Stimulated activated naive CD4-positive, alpha-beta T cell (primary cell): ENCODE data around the gene SH3BGR.

Experiments used
- DNase-seq, 6 experiments: peaks; one replicate each; lab custom pipeline; 2025; lab: John Stamatoyannopoulos, UW

The SH3BGR gene

GRCh38 chr21:39456665-39457064 lies 4.9 kb downstream of the SH3BGR start:
- DNase-seq = no peak

- no peak for DNase-seq
These were observed 9.6 kb downstream of the SH3BGR start for GRCh38 chr21:39461419-39461818.

DNA sequence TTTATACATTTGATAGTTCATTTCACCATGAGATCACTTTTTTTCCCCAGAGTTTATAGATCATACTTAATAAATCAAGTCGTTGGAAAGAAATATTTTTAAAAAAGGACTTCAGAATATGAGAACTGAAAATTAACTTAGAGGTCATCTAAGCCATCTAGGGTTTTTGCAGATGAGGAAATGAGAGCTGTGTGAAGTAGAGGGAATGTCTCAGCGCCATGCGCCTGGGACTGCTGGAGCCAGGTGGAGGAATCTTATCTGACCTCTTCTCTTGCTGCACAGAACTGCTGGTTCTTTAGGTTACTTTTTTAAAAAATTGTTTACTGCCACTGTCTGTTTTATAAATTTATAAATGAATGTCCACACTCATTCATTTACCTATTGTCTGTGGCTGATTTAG lies 11.5 kb downstream of the SH3BGR start:
- DNase-seq = no peak

- no peak for DNase-seq
These were observed 14.8 kb downstream of the SH3BGR start for GRCh38 chr21:39466584-39466983.

- no peak for DNase-seq
These were observed 16.0 kb downstream of the SH3BGR start for GRCh38 chr21:39467746-39468145.

GRCh38 chr21:39468559-39468958 lies 16.8 kb downstream of the SH3BGR start:
- DNase-seq = no peak

DNA sequence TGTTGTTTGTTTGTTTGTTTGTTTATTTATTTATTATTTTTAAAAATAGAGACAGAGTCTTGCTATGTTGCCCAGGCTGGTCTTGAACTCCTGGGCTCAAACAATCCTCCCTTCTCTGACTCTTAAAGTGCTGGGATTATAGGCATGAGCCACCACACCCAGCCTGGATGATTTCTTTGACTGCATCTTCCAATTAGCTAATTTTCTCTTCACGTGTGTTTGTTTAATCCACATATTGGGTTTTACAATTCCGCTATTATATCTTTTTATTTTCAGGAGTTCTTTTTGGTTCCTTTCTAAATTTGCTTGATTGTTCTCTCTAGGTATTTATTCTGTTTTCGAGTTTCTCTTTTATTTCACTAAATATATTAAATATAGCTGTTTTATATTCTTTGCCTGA lies 19.8 kb downstream of the SH3BGR start:
- no peak for DNase-seq

GRCh38 chr21:39472786-39473185 lies 21.0 kb downstream of the SH3BGR start:
- no peak for DNase-seq

DNA sequence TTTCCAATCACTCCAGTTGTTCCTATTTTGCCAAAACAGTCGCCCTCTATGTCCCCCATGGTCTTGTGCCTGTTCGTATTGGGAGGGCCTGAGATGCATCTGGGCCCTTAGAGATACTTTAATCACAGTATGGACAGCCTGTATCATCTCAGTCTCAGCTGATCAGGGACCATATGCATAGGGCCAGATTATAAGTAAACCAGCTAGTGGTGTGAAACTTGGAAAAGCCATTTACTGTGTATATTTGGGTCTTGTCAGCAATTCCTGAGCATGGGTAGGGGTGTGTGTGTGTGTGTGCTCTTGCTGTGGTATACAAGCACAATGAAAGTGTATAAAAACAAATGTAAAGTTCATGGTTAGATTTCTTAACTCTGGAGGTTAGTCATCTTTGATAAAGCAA lies 22.8 kb downstream of the SH3BGR start:
- DNase-seq = no peak

DNA sequence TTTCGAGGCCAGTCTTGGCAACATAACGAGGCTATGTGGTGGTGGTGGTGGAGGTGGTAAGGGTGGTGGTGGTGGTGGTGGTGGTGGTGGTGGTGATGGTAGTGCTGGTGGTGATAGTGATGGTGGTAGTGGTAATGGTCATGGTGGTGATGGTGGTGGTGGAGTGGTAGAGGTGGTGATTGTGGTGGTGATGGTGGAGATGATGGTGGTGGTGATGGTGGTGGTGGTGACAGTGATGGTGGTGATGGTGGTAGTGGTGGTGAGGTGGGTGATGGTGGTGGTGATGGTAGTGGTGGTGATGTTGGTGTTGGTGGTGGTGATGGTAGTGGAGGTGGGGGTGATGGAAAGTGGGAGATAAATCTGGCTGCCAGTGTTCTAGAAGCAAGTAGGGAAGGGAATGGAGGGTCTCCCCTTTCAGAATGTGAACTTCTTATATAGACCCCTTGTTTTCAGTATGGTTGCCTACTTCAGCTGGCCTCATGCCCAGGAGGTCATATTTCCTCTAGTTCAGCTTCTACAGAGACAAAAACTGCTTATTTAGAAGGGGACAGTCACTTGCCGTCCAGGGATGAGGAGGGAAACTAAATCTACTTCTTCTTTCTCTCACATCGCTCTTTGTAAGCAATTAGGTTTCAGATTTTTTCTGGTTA lies 27.5 kb downstream of the SH3BGR start:
- no peak for DNase-seq

GRCh38 chr21:39479814-39480182 lies 28.0 kb downstream of the SH3BGR start:
- no peak for DNase-seq

DNA sequence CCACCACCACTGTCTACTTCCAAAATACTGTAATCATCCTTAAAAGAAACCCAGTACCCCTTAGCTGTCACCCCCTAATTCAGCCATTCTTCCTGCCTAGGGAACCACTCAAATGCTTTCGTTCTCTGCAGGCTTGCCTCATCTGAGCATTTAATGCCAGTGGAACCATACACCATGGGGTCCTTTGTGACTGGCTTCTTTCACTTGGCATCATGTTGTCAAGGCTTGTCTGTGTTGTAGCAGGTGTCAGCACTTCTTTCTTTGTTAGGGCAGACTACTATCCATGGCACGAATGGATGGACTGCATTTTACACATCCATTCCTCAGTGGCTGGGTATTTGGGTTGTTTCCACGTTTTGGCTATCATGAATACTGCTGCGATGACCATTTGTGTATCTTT lies 28.5 kb downstream of the SH3BGR start:
- DNase-seq = no peak

DNA sequence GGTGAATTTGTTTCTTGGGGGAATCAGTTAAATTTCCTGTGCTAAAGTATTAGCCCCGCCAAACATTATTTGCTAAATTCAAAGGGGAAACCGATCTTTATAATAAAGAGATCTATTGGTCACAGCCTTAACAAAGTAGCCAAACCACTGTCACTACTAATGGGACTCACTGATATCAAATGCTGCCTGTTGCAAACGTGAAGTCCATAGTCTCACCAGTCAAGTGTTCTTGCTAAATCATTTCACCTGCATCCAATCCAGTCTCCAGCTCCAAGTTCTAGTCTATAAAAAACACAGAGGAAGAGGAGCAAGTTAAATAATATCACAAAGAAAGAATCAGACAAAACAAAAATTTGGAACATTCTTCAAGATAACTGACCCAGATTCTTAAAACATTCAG lies 30.1 kb downstream of the SH3BGR start:
- DNase-seq = no peak

DNA sequence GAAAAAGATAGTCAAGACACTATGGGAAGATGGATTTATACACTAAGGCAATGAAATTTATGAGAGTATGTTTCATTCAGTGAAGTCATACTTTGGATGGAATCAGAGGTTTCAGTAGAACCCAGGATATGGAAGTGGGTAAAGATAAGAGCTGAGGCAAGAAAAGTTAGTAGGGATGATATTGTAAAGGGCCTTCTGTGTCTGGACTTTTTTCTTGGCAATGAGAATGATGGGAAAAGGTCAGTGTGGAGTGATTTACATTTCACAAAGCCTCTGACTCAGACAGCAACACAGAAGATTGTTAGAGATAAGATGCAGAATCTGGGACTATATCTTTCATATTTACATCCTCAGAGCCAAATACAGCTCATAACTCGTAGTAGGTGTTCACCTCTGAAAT lies 32.1 kb downstream of the SH3BGR start:
- no peak for DNase-seq

GRCh38 chr21:39484711-39485276 lies 33.0 kb downstream of the SH3BGR start:
- no peak for DNase-seq

GRCh38 chr21:39489380-39489924 lies 37.7 kb downstream of the SH3BGR start:
- no peak for DNase-seq

DNA sequence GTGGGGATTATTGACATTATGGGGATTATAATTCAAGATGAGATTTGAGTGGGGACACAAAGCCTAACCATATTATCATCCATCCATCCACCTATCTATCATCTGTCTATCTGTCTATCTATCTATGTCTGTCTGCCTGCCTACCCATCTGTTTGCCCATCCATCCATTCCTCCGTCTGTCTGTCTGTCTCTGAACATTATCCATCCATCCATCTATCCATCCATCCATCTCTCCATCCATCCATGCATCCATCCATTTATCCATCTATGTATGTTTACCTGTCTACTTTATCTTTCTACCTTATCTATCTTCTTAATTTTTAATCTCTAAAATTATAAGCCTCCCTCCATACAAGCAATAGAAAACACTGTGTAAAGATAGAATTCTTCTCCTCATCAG lies 47.4 kb downstream of the SH3BGR start:
- DNase-seq = no peak

GRCh38 chr21:39502631-39503030 lies 50.9 kb downstream of the SH3BGR start:
- no peak for DNase-seq

DNA sequence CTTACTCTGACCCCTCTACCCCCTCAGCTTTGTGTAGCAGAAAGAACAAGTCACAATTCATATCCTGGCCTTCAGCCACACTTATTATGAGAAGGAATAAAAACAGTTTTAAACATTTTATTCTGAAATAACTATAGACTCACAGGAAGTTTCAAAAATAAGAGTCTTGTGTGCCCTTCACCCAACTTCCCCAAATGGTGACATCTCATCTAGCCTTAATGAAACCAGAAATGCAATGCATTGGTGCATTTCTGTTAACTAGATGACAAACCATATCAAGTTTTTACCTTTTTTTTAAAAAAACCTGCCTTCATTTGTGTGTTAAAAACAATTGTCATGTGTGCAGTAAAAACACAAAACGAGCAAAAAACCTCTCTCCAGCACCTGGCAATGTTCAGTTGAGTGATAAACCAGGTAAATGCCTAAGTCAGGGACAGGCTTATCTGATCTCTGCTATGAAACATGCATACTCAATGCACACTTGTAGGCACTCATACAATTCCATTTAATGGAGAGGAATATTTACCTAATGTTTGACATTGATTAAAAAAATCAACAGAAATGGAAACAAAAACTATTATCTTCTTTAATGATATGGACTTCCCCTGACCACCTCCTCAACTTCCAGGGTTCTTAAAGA lies 51.5 kb downstream of the SH3BGR start:
- DNase-seq = no peak

DNA sequence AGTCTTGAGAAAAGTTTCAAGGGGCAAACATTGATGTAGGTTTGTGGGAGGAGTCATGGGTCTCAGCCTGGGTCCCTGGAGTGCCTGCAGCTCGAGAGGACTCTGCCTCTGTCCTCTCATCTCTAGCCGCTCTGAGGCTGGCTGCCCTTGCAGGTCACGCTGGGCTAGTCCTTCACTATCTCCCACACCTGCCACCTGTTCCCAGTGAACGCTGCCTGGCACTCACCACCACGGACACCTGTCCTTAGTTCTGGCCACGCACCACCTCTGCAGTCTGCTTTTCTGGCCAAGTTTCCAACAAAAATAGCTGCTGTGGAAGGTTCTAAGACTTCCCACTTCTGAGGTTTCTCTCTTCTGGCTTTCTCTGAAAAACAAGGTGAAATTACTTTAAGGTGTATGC lies 52.5 kb downstream of the SH3BGR start:
- DNase-seq = no peak

GRCh38 chr21:39510240-39510639 lies 58.5 kb downstream of the SH3BGR start:
- no peak for DNase-seq

DNA sequence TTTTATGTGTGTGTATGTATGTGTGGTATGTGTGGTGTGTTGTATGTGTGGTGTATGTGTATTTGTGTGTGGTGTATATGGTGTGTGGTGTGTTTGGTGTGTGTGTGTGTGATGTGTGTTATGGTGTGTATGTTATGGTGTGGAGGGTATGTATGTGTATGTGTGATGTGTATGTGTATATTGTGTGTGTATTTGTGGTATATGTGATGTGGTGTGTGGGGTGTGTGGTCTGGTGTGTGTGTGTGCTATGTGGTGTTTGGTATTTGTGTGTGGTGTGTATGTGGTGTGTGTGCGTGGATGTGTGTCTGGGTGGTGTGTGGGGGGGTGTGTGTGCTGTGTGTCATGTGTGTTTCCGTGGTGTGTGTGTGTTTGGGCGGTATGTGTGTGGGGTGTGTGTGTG lies 59.3 kb downstream of the SH3BGR start:
- no peak for DNase-seq

DNA sequence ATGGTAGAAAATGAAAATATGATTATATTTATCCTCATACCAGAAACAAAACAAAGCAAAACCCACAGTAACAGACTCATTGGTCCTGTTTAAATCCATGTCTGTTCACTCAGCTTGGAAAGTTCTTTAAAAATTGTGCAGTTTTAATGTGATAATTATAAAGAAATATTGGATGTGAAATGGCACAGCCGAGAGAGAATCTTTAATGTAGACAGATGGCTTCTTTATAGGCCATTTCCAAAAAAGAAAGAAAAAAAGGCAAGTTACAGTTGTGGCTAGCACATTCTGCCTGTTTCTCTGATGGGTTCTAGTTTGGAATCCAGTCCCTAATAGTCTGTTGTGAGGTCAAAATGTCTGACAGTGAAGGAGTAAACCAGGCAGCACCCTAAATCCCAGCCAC lies 62.0 kb downstream of the SH3BGR start:
- no peak for DNase-seq
